ENCODE results near the gene LMTK3.
"Not testable (repeated sequence)": the region's sequence is repeated elsewhere in the genome, so short reads cannot be mapped to it uniquely, and the experiment has no call there.

GRCh38 chr19:48538057-48538456, 26.4 kb upstream of the LMTK3 start:
- not testable (repeated sequence) for TF ChIP-seq POLR2AphosphoS5 (IDR thresholded peaks at IDR 0.05; ENCODE audit: low read depth, low read length); REST (IDR thresholded peaks at IDR 0.05; ENCODE audit: low read depth, low read length); NRF1 (IDR thresholded peaks at IDR 0.05; ENCODE audit: low read depth, low read length); EP300 (IDR thresholded peaks at IDR 0.05; ENCODE audit: borderline replicate concordance in 1 of 2, low read depth in 1 of 2, low read length in 1 of 2); CTCF (IDR thresholded peaks at IDR 0.05); RAD21 (IDR thresholded peaks at IDR 0.05; ENCODE audit: low read length); YY1 (IDR thresholded peaks at IDR 0.05; ENCODE audit: low read depth)

All from SK-N-SH (cell line).